Activated CD4-positive, alpha-beta T cell treated with anti-CD3 and anti-CD28 coated beads for 24 hours (primary cell): Measurements from ENCODE around the gene TCTN1.
"Not testable (repeated sequence)": the region's sequence is repeated elsewhere in the genome, so short reads cannot be mapped to it uniquely, and the experiment has no call there.

Experiments
- DNase-seq, 2 donors: peaks; one replicate each; pipeline ENCODE4 v3.0.0-alpha.2; 2020; ENCODE audit warnings: low read depth in 2 of 2

Gene TCTN1

GRCh38 chr12:110585231-110585799 is 28.6 kb upstream of the TCTN1 start:
- no peak for DNase-seq

GRCh38 chr12:110587102-110587501 is 26.8 kb upstream of the TCTN1 start:
- DNase-seq = not testable (repeated sequence)

- DNase-seq = no peak
Observed at GRCh38 chr12:110590059-110590458, 23.9 kb upstream of the TCTN1 start.

GRCh38 chr12:110590806-110591326 is 23.1 kb upstream of the TCTN1 start:
- no peak for DNase-seq

- DNase-seq = no peak
Observed at GRCh38 chr12:110591451-110592051, 22.4 kb upstream of the TCTN1 start.

- no peak for DNase-seq
Observed at GRCh38 chr12:110592078-110592477, 21.9 kb upstream of the TCTN1 start.

GRCh38 chr12:110592919-110593318 is 21.0 kb upstream of the TCTN1 start:
- not testable (repeated sequence) for DNase-seq

GRCh38 chr12:110597885-110598284 is 16.0 kb upstream of the TCTN1 start:
- DNase-seq = no peak

GRCh38 chr12:110599334-110599733 is 14.6 kb upstream of the TCTN1 start:
- no peak for DNase-seq

GRCh38 chr12:110600254-110600653 is 13.7 kb upstream of the TCTN1 start:
- DNase-seq = no peak

- DNase-seq = not testable (repeated sequence)
Observed at GRCh38 chr12:110602085-110602814, 11.7 kb upstream of the TCTN1 start.

GRCh38 chr12:110606253-110606611 is 7.7 kb upstream of the TCTN1 start:
- DNase-seq = no peak

- no peak for DNase-seq
Observed at GRCh38 chr12:110613071-110613770, 708 bp upstream of the TCTN1 start.

GRCh38 chr12:110615171-110615570 is 1.2 kb downstream of the TCTN1 start:
- no peak for DNase-seq

GRCh38 chr12:110616471-110617115 is 2.7 kb downstream of the TCTN1 start:
- no peak for DNase-seq

GRCh38 chr12:110619534-110619953 is 5.6 kb downstream of the TCTN1 start:
- DNase-seq = peak; percentile 10 to 18

- no peak for DNase-seq
Observed at GRCh38 chr12:110622582-110622981, 8.7 kb downstream of the TCTN1 start.

- DNase-seq = no peak
Observed at GRCh38 chr12:110627500-110628195, 13.7 kb downstream of the TCTN1 start.

GRCh38 chr12:110635055-110635454 is 21.1 kb downstream of the TCTN1 start:
- DNase-seq = no peak

GRCh38 chr12:110636516-110636915 is 22.6 kb downstream of the TCTN1 start:
- DNase-seq = no peak

- DNase-seq = no peak
Observed at GRCh38 chr12:110637869-110638441, 24.0 kb downstream of the TCTN1 start.
